Activated CD4-positive, alpha-beta T cell treated with anti-CD3 and anti-CD28 coated beads for 36 hours (primary cell): ENCODE data around the gene FHL2. TPM values are rescaled to one million over a fixed set of nuclear protein-coding genes. Genes with fewer than 3 reads are reported as not detected.
A peak's percentile ranks its signal among the peaks of the same experiment; 100 is the strongest.
"Not testable (repeated sequence)": the region's sequence is repeated elsewhere in the genome, so short reads cannot be mapped to it uniquely, and the experiment has no call there.

Experiments used
- ATAC-seq: fragments of 200-7000 bp; cut with Tn5 transposase; one replicate; pipeline ENCODE4 v1.10.0; 2021; ENCODE audit warnings: mild to moderate bottlenecking, moderate library complexity
- CTCF ChIA-PET: fragments of 350-600 bp; sonication (Branson Sonifier 250); formaldehyde crosslinking; loops from one replicate; lab custom pipeline; 2021; ENCODE audit warnings: antibody characterized with exemption; lab: Charles Lee
- POLR2A ChIA-PET: fragments of 350-600 bp; sonication (Branson Sonifier 250); formaldehyde crosslinking; loops from one replicate; lab custom pipeline; 2021; ENCODE audit warnings: antibody characterized with exemption, inconsistent platforms; lab: Charles Lee
- DNase-seq: peaks from one replicate; pipeline ENCODE4 v3.0.0-alpha.2; 2020
- H3K27ac Mint-ChIP-seq: one replicate; pipeline ENCODE4 v1.8.0; 2021; ENCODE audit warnings: mixed read lengths
- H3K27me3 Mint-ChIP-seq: one replicate; pipeline ENCODE4 v1.8.0; 2021; ENCODE audit warnings: mixed read lengths
- H3K36me3 Mint-ChIP-seq: one replicate; pipeline ENCODE4 v1.8.0; 2021; ENCODE audit warnings: low read depth, mixed read lengths
- H3K4me1 Mint-ChIP-seq: one replicate; pipeline ENCODE4 v1.8.0; 2021; ENCODE audit warnings: mixed read lengths
- H3K4me3 Mint-ChIP-seq: one replicate; pipeline ENCODE4 v1.8.0; 2021; ENCODE audit warnings: mild to moderate bottlenecking, moderate library complexity, mixed read lengths
- H3K9me3 Mint-ChIP-seq: one replicate; pipeline ENCODE4 v1.8.0; 2021; ENCODE audit warnings: low read depth, mixed read lengths
- intact Hi-C, 2 experiments: fragments of 100-400 bp; cut with DNase I in 1 of 2; cut with micrococcal nuclease in 1 of 2; formaldehyde crosslinking; loops; one replicate each; pipeline versions ENCODE4 v1.14.2 to v1.15.1; 2022 to 2024; cut with DNase I, micrococcal nuclease
- total RNA-seq, 2 experiments: library from RNA; stranded (reverse); gene quantifications; one replicate each; pipeline ENCODE4 v1.2.3, GENCODE V29; 2021

The FHL2 gene
- total RNA-seq, 2 experiments from 2014 or later: 3.9 to 4.7 TPM

DNA sequence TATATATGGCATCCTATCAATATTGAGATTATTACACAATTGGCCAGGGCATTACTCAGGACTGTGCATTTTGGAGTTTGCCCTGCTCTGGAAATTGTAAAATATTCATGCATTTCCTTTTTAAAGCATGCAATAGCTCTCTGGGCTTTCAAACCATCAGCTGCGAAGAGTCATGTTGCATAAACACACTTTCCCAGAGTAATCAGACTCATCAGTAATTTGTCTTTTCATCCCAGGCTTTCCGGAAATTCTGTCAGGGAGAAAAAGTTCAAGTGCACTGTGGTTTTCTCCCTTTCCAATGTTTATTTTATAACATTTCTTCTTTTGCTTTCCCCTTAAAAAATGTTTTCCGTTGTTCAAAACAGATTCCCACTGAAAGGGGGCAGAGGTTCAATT, 38.9 kb upstream of the FHL2 start:
- Mint-ChIP-seq H3K4me1 (no peaks in the 10 kb centered on the region), H3K4me3 (no peak overlapping the region), H3K27ac (no peak overlapping the region), H3K27me3 (peaks cover 2% of the 10 kb centered on the region), H3K36me3 (no peaks in the 10 kb centered on the region), H3K9me3 (no peaks in the 10 kb centered on the region)
- DNase-seq (no peak), ATAC-seq (no peak)
- ChIA-PET CTCF (interaction anchor here (2.0 kb wide), 1 partner anchor 67 kb away, joined by 4 read pairs; no protein-coding TSS in a partner anchor), POLR2A (no interaction called here)
- intact Hi-C loops: no loop called here

DNA sequence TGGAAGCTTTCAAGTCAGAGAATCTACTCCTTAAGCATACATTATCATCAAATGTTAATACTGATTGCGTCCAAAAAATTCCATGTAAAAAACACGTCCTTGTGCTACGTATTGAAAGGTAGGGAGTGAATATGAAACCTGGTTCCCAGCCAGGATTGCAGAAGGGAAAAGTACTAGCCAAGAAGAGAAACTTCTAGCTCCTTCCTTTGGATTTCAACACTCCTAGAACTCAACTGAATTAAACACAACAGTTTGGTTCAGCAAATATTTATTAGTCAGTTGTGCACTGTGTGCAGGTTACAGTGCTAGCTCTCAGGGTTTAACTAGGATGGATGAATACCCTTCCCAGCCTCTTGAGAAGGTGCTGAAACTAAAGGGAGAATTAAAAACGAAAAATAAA, 33.9 kb upstream of the FHL2 start:
- no peak overlapping the region for H3K27ac Mint-ChIP-seq
- ATAC-seq: no peak
- POLR2A ChIA-PET: no interaction called here
- H3K36me3 Mint-ChIP-seq: no peaks in the 10 kb centered on the region
- peaks cover 2% of the 10 kb centered on the region for H3K27me3 Mint-ChIP-seq
- no peak overlapping the region for H3K4me3 Mint-ChIP-seq
- H3K9me3 Mint-ChIP-seq: no peaks in the 10 kb centered on the region
- DNase-seq: no peak
- CTCF ChIA-PET: interaction anchor here (0.7 kb wide), 1 partner anchor 339 kb away, joined by 3 read pairs; no protein-coding TSS in a partner anchor
- peaks cover 2% of the 10 kb centered on the region for H3K4me1 Mint-ChIP-seq
- intact Hi-C loops: no loop called here

DNA sequence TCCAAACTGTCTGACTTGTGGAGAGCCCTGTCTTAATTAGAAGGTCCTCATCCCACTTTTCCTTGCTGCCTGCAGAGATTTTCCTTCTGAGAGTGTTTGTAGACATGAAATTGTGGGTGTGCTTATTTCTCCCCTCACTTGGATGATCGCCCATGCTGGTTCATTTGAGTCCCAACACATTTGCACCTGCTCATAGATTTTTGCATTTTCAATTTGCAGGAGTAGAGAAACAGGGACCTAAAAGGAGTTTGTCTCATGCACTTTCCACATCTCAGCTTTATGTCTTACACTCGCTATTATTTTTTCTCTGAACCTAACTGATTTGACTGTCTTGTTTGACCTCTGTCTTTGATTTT, 33.2 kb upstream of the FHL2 start:
- H3K27me3 Mint-ChIP-seq: peaks cover 2% of the 10 kb centered on the region
- no peaks in the 10 kb centered on the region for H3K36me3 Mint-ChIP-seq
- no peak overlapping the region for H3K27ac Mint-ChIP-seq
- peaks cover 9% of the 10 kb centered on the region for H3K4me1 Mint-ChIP-seq
- ChIA-PET CTCF (no interaction called here), POLR2A (no interaction called here)
- no peaks in the 10 kb centered on the region for H3K9me3 Mint-ChIP-seq
- DNase-seq: no peak
- no peak overlapping the region for H3K4me3 Mint-ChIP-seq
- intact Hi-C loops: no loop called here
- ATAC-seq: no peak

DNA sequence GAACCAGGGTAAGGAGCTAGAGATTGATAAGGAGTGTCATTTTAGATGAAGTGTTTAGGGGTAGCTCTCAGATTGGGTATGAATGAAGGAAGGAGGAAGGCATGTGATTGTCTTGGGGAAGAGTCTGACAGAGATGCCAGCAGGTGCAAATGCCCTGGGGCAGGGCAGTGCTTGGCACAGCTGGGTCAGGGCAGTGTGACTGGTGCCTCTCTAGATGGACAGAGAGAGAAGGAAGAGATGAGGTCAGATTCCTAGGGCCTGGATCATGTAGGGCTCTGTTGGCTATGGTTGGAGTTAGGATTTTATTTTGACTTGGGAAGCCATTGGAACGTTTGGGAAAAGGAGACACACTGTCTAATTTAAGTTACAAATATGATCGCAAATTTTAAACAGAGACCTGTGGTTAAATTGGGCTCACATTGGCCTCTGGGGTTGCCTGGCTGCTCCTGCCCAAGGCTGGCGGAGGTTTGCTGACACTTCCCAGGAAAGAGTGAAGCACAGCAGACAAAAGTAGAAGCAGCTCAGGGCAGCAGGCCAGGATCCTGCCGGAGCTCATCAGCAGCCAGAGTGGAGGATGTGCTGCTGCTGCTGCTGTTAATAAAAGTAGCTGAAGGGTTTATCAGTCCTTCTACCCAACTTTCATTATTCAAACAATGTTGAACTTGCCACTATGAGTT, 32.7 kb upstream of the FHL2 start:
- CTCF ChIA-PET: no interaction called here
- Mint-ChIP-seq H3K36me3 (no peaks in the 10 kb centered on the region), H3K27me3 (peaks cover 2% of the 10 kb centered on the region), H3K27ac (no peak overlapping the region), H3K9me3 (no peaks in the 10 kb centered on the region), H3K4me3 (no peak overlapping the region), H3K4me1 (peaks cover 15% of the 10 kb centered on the region)
- intact Hi-C loops: no loop called here
- POLR2A ChIA-PET: no interaction called here
- DNase-seq (no peak), ATAC-seq (no peak)

DNA sequence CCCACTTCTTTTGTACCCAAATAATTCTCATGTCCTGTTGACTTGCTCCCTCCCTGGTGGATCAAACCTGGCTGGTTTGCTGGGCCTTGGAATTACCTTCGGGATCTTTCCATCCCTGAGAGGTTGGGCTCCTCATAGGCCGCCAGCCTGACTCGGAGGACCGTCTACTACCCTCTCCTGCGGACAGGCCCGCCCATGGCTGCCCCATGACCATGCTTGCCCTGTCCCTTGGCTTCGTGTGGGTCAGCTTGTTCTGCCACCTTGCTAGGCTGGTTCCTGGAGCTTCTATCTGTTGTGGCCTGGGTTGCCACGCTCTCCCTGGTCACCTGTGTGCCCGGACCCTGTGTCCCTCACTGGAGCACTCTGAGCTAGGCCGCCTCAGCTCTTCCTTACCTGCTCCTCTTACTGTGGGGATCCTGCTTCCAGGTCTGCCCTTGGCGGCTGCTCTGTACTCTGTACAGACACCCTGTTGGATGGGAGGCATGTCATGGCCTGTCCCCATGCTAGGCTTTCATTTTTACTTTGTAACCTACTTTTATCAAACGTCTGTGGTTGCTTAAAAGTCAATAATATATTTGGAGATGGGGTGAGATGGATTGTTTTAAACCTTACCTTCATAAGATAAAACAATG, 29.7 kb upstream of the FHL2 start:
- intact Hi-C loops: no loop called here
- Mint-ChIP-seq H3K36me3 (no peaks in the 10 kb centered on the region), H3K4me3 (no peak overlapping the region), H3K27me3 (no peaks in the 10 kb centered on the region), H3K27ac (no peak overlapping the region), H3K9me3 (no peaks in the 10 kb centered on the region), H3K4me1 (peaks cover 20% of the 10 kb centered on the region)
- CTCF ChIA-PET: interaction anchor here (0.6 to 1.1 kb wide), 2 partner anchors 12 to 36 kb away, joined by 3 to 5 read pairs; no protein-coding TSS in a partner anchor
- no peak for DNase-seq
- ATAC-seq: no peak
- POLR2A ChIA-PET: no interaction called here

DNA sequence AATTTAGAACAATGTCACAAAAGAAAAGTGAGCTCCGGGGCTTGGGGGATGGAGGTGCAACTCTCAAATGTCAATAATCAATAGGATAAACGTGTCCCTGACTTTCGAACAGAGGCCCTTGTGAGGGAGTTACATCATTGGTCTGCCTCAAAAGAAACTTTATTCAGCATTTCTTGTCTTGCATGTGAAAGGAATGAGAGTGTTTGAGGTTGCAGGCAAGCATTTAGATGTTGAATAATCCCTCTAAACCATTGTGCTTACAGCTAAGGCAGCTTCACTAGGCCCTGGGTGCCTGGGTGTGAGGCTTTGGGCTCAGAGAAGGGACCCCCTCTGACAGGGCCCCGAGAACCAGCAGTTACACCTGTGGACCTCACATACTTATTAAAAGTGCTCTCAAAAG, 28.6 kb upstream of the FHL2 start:
- Mint-ChIP-seq H3K27ac (no peak overlapping the region), H3K36me3 (no peaks in the 10 kb centered on the region), H3K27me3 (no peaks in the 10 kb centered on the region), H3K4me3 (no peak overlapping the region), H3K9me3 (no peaks in the 10 kb centered on the region), H3K4me1 (peaks cover 20% of the 10 kb centered on the region)
- intact Hi-C loops: no loop called here
- ATAC-seq: no peak
- no peak for DNase-seq
- ChIA-PET CTCF (interaction anchor here (0.7 to 1.1 kb wide), 2 partner anchors 11 to 755 kb away, joined by 4 to 5 read pairs; no protein-coding TSS in a partner anchor), POLR2A (no interaction called here)

DNA sequence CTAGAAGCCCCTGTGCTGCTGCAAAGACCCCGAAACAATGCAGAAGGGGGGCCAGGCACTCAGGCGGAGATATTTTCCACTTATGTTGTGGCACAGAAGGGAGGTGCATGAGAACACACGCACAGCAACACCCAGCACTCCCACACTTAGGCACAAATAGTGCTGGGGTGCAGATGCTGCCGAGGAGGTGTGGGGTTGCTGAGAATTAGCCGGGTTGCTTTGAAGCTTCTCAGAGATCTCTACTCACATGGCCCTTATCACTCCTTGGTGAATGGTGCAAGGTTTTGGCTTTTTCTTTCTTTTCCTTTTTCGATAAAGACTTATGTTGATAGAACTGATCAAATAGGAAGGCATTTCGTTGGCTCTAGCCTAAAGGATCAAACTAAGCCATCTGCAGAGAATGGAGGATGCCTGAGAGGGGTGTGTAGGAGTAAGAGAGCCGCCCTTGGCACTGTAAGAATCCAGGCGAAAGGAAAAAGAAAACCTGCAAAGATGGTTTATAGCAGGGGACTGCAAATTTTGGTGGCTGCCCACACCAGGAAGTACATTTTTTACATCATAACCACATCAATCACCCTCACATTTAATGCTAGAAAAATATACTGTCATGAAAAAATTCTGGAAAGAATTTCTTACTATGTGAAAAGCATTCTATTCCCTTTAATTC, 27.9 kb upstream of the FHL2 start:
- peaks cover 20% of the 10 kb centered on the region for H3K4me1 Mint-ChIP-seq
- no peak overlapping the region for H3K4me3 Mint-ChIP-seq
- DNase-seq: no peak
- no peaks in the 10 kb centered on the region for H3K27me3 Mint-ChIP-seq
- intact Hi-C loops: no loop called here
- ATAC-seq: peak; percentile 49
- no peak overlapping the region for H3K27ac Mint-ChIP-seq
- POLR2A ChIA-PET: no interaction called here
- H3K9me3 Mint-ChIP-seq: no peaks in the 10 kb centered on the region
- no peaks in the 10 kb centered on the region for H3K36me3 Mint-ChIP-seq
- CTCF ChIA-PET: interaction anchor here (1.1 kb wide), 1 partner anchor 118 kb away, joined by 3 read pairs; no protein-coding TSS in a partner anchor

DNA sequence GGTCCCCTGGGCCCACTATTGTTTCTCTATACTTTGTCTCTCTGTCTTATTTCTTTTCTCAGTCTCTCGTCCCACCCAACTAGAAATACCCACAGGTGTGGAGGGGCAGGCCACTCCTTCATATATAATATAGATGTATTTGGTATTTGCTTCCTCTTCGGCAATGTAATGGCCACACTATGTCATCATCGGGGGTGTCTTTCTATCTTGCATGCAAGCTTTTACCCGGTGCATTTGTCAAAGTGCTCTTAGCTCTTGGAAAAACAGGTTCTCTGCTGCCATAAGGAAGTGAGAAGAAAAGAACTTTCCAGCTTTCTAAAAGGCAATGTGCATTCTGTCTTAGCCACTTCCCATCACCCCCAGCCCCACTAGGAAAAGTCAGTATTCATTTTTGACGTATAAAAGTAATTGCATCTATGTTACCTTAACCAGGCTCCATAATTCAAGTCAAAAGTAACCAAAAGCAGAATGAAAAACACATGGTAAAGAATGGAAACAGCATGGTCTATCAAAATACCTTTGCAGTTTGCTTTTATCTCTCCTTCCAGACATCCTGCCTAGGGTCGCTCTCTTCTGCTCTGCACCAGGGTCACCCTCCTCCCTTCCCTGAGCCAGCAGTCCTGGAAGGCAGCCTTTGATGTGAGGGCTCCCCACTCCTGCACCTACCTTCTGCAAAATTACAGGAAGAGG, 27.2 kb upstream of the FHL2 start:
- Mint-ChIP-seq H3K4me3 (no peak overlapping the region), H3K9me3 (no peaks in the 10 kb centered on the region), H3K36me3 (no peaks in the 10 kb centered on the region), H3K27ac (no peak overlapping the region), H3K27me3 (no peaks in the 10 kb centered on the region), H3K4me1 (peaks cover 20% of the 10 kb centered on the region)
- intact Hi-C loops: no loop called here
- CTCF ChIA-PET: interaction anchor here (1.1 kb wide), 1 partner anchor 119 kb away, joined by 3 read pairs; no protein-coding TSS in a partner anchor
- DNase-seq: no peak
- POLR2A ChIA-PET: no interaction called here
- ATAC-seq: no peak

DNA sequence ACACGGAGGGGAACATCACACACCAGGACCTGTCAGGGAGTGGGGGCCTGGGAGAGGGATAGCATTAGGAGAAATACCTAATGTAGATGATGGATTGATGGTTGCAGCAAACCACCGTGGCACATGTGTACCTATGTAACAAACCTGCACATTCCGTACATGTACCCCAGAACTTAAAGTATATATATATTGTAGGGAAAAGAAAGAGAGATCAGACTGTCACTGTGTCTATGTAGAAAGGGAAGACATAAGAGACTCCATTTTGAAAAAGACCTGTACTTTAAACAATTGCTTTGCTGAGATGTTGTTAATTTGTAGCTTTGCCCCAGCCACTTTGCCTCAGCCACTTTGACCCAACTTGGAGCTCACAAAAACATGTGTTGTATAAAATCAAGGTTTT, 26.0 kb upstream of the FHL2 start:
- intact Hi-C loops, CTCF ChIA-PET, POLR2A ChIA-PET, DNase-seq, H3K27me3 Mint-ChIP-seq, H3K4me3 Mint-ChIP-seq, H3K36me3 Mint-ChIP-seq, ATAC-seq, H3K27ac Mint-ChIP-seq, H3K9me3 Mint-ChIP-seq: not testable (repeated sequence)
- peaks cover 20% of the 10 kb centered on the region for H3K4me1 Mint-ChIP-seq

DNA sequence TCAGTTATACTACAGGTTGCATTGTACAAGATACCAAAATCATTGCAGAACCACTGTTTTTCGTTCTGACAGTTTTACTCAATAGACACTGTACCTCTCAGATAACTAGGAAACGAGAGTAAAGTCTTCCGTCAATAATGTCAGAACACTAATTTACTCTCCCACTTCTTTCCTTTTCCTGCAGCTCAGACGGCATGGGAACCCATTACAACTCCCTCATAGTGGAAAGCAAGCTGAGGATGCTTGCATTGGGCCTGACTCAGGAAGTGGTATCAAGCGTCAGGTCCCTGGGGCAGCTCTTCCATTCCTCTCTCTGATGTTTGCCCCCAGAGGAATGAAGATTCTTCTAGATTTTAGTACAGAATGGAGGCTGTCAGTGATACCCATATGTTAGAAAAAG, 23.9 kb upstream of the FHL2 start:
- intact Hi-C loops: no loop called here
- peaks cover 22% of the 10 kb centered on the region for H3K4me1 Mint-ChIP-seq
- ATAC-seq: no peak
- no peak overlapping the region for H3K4me3 Mint-ChIP-seq
- ChIA-PET POLR2A (no interaction called here), CTCF (no interaction called here)
- H3K36me3 Mint-ChIP-seq: no peaks in the 10 kb centered on the region
- peaks cover 11% of the 10 kb centered on the region for H3K9me3 Mint-ChIP-seq
- H3K27ac Mint-ChIP-seq: no peak overlapping the region
- no peaks in the 10 kb centered on the region for H3K27me3 Mint-ChIP-seq
- DNase-seq: no peak

DNA sequence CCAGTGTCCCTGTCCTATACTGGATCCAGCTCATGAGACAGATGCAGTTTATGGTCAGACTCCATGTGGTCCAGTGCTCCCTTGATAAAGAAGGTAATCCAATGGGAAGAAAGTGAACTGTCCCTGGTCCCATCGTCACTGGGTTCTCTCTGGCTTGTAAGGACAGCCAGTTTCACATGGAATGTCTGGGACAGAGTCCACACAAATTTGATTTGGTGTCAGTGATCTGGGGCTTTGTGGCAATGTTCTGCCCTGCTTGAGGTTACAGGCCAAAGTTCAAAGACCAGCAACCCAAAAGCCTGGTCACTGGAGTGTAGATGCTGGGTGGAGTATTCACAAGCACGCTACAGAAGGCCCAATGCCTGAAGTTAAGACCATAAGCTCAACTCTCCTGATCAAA, 22.2 kb upstream of the FHL2 start:
- H3K27ac Mint-ChIP-seq: no peak overlapping the region
- H3K4me3 Mint-ChIP-seq: no peak overlapping the region
- intact Hi-C loops: no loop called here
- DNase-seq (no peak), ATAC-seq (no peak)
- ChIA-PET POLR2A (no interaction called here), CTCF (no interaction called here)
- H3K36me3 Mint-ChIP-seq: no peaks in the 10 kb centered on the region
- peaks cover 5% of the 10 kb centered on the region for H3K27me3 Mint-ChIP-seq
- peaks cover 11% of the 10 kb centered on the region for H3K4me1 Mint-ChIP-seq
- H3K9me3 Mint-ChIP-seq: peaks cover 11% of the 10 kb centered on the region
